H9 (cell line): ENCODE measurements around the gene ERVK3-1. TPM values are rescaled to one million over a fixed set of nuclear protein-coding genes. Genes with fewer than 3 reads are reported as not detected.
"Not testable (repeated sequence)": the region's sequence is repeated elsewhere in the genome, so short reads cannot be mapped to it uniquely, and the experiment has no call there.

Experiments
- DNase-seq: peaks from one replicate; pipeline ENCODE4 v3.0.0-alpha.2; 2017
- H2AFZ ChIP-seq: one replicate; pipeline ENCODE4 v1.6.1; 2013; ENCODE audit warnings: mild to moderate bottlenecking, low read length, control low read depth, moderate library complexity
- H2AK5ac ChIP-seq: 2 replicates; pipeline ENCODE4 v1.6.1; 2013; ENCODE audit warnings: low read length, control low read depth, mixed read lengths; ENCODE audit not compliant: insufficient read length
- H2BK120ac ChIP-seq: one replicate; pipeline ENCODE4 v1.6.1; 2013; ENCODE audit warnings: low read depth, mild to moderate bottlenecking, low read length, control low read depth, inconsistent platforms; ENCODE audit not compliant: poor library complexity, severe bottlenecking
- H2BK12ac ChIP-seq: 2 replicates; pipeline ENCODE4 v1.6.1; 2013; ENCODE audit warnings: low read length, control low read depth, mixed read lengths, low read depth; ENCODE audit not compliant: insufficient read length
- H2BK15ac ChIP-seq: 2 replicates; pipeline ENCODE4 v1.6.1; 2013; ENCODE audit warnings: low read depth, low read length, control low read depth
- H2BK20ac ChIP-seq: one replicate; pipeline ENCODE4 v1.6.1; 2013; ENCODE audit warnings: low read depth, mild to moderate bottlenecking, low read length, control low read depth, inconsistent platforms; ENCODE audit not compliant: poor library complexity, severe bottlenecking
- H2BK5ac ChIP-seq: 2 replicates; pipeline ENCODE4 v1.6.1; 2013; ENCODE audit warnings: low read length, control low read depth, mixed read lengths; ENCODE audit not compliant: insufficient read length
- H3K14ac ChIP-seq: 2 replicates; pipeline ENCODE4 v1.6.1; 2013; ENCODE audit warnings: low read length, control low read depth; ENCODE audit not compliant: insufficient read depth
- H3K18ac ChIP-seq: 2 replicates; pipeline ENCODE4 v1.6.1; 2013; ENCODE audit warnings: low read depth, mild to moderate bottlenecking, mixed read lengths, low read length, control low read depth; ENCODE audit not compliant: insufficient read length
- H3K23ac ChIP-seq: 2 replicates; pipeline ENCODE4 v1.6.1; 2013; ENCODE audit warnings: low read length, control low read depth, mixed read lengths, low read depth; ENCODE audit not compliant: insufficient read length
- H3K23me2 ChIP-seq: 2 replicates; pipeline ENCODE4 v1.6.1; 2013; ENCODE audit warnings: low read depth, mild to moderate bottlenecking, mixed read lengths, low read length, control low read depth; ENCODE audit not compliant: insufficient read length, poor library complexity, severe bottlenecking
- H3K27ac ChIP-seq: 2 replicates; pipeline ENCODE4 v1.5.1; 2013; ENCODE audit warnings: low read length, control low read depth, mixed read lengths, low read depth; ENCODE audit not compliant: insufficient read length
- H3K27me3 ChIP-seq: 2 replicates; pipeline ENCODE4 v1.6.1; 2013; ENCODE audit warnings: low read length, control low read depth, inconsistent platforms; ENCODE audit not compliant: insufficient read depth
- H3K4ac ChIP-seq: 2 replicates; pipeline ENCODE4 v1.6.1; 2013; ENCODE audit warnings: low read depth, mild to moderate bottlenecking, control low read depth, inconsistent platforms, low read length, moderate library complexity
- H3K4me1 ChIP-seq: 2 replicates; pipeline ENCODE4 v1.6.1; 2013; ENCODE audit warnings: low read length, control low read depth, inconsistent platforms; ENCODE audit not compliant: insufficient read depth
- H3K4me2 ChIP-seq: 2 replicates; pipeline ENCODE4 v1.6.1; 2013; ENCODE audit warnings: low read length, control low read depth, mixed read lengths; ENCODE audit not compliant: insufficient read length, insufficient read depth
- H3K56ac ChIP-seq: 2 replicates; pipeline ENCODE4 v1.6.1; 2013; ENCODE audit warnings: low read depth, mild to moderate bottlenecking, mixed read lengths, low read length, control low read depth; ENCODE audit not compliant: insufficient read length
- H3K79me1 ChIP-seq: 2 replicates; pipeline ENCODE4 v1.6.1; 2013; ENCODE audit warnings: low read depth, mild to moderate bottlenecking, moderate library complexity, low read length, control low read depth, inconsistent platforms; ENCODE audit not compliant: insufficient read depth, poor library complexity, severe bottlenecking
- H3K79me2 ChIP-seq: 2 replicates; pipeline ENCODE4 v1.6.1; 2013; ENCODE audit warnings: low read length, control low read depth, inconsistent platforms; ENCODE audit not compliant: insufficient read depth
- H3K9ac ChIP-seq: 2 replicates; pipeline ENCODE4 v1.6.1; 2013; ENCODE audit warnings: low read length, control low read depth, mixed read lengths; ENCODE audit not compliant: insufficient read length; ENCODE audit errors: extremely low read depth
- H3K9me3 ChIP-seq: one replicate; pipeline ENCODE4 v1.6.1; 2013; ENCODE audit warnings: low read depth, low read length, inconsistent platforms; ENCODE audit not compliant: control insufficient read depth
- H3T11ph ChIP-seq: one replicate; pipeline ENCODE4 v1.6.1; 2013; ENCODE audit warnings: mild to moderate bottlenecking, low read length, control low read depth, inconsistent platforms
- H4K20me1 ChIP-seq: one replicate; pipeline ENCODE4 v1.6.1; 2013; ENCODE audit not compliant: control insufficient read depth, insufficient read length, insufficient read depth
- H4K5ac ChIP-seq: 2 replicates; pipeline ENCODE4 v1.6.1; 2013; ENCODE audit warnings: low read depth, mild to moderate bottlenecking, mixed read lengths, low read length, control low read depth; ENCODE audit not compliant: insufficient read length
- H4K8ac ChIP-seq: replicated peaks from 2 replicates; pipeline ENCODE4 v1.6.1; 2013; ENCODE audit warnings: low read length, control low read depth, mixed read lengths, low read depth; ENCODE audit not compliant: insufficient read length
- H4K91ac ChIP-seq: 2 replicates; pipeline ENCODE4 v1.6.1; 2013; ENCODE audit warnings: low read depth, mild to moderate bottlenecking, moderate library complexity, mixed read lengths, low read length, control low read depth; ENCODE audit not compliant: insufficient read length
- H3K27ac Mint-ChIP-seq, 3 experiments: 2 replicates in 2 of 3; 3 replicates in 1 of 3; pipeline ENCODE4 v1.8.0; 2020 to 2021; ENCODE audit warnings: mixed read lengths in 3 of 3, mild to moderate bottlenecking in 1 of 3, moderate library complexity in 1 of 3
- H3K27me3 Mint-ChIP-seq: 2 replicates; pipeline ENCODE4 v1.8.0; 2021; ENCODE audit warnings: low read depth, mild to moderate bottlenecking, moderate library complexity, mixed read lengths
- H3K36me3 Mint-ChIP-seq, 3 experiments: 2 replicates in 2 of 3; 3 replicates in 1 of 3; pipeline ENCODE4 v1.8.0; 2020 to 2021; ENCODE audit warnings: low read depth in 3 of 3, mixed read lengths in 3 of 3; ENCODE audit not compliant: insufficient read depth in 1 of 3
- H3K4me1 Mint-ChIP-seq, 2 experiments: 2 replicates each; pipeline ENCODE4 v1.8.0; 2020; ENCODE audit warnings: mixed read lengths in 2 of 2
- H3K4me3 Mint-ChIP-seq, 2 experiments: 2 replicates in 1 of 2; 3 replicates in 1 of 2; pipeline ENCODE4 v1.8.0; 2020 to 2021; ENCODE audit warnings: mild to moderate bottlenecking in 2 of 2, mixed read lengths in 2 of 2, moderate library complexity in 1 of 2
- H3K9me3 Mint-ChIP-seq, 2 experiments: 2 replicates in 1 of 2; 3 replicates in 1 of 2; pipeline ENCODE4 v1.8.0; 2020; ENCODE audit warnings: mild to moderate bottlenecking in 2 of 2, mixed read lengths in 2 of 2, moderate library complexity in 1 of 2
- WGBS: extraction: QIAGEN DNeasy Blood & Tissue Kit; methylation state at CpG from one replicate; pipeline ENCODE4 v1.1.7; 2013; ENCODE audit warnings: missing lambda C conversion rate, low lambda C conversion rate, mixed read lengths; ENCODE audit not compliant: insufficient read length; ENCODE audit errors: extremely low coverage; 5-methylcytosine and 5-hydroxymethylcytosine counted together
- total RNA-seq: library from RNA; stranded (reverse); gene quantifications from 2 replicates; pipeline ENCODE4 v1.2.1, GENCODE V29; 2021
- TF ChIP-seq, protein P1 (sequence below): fragments of 200-600 bp; sonication (generic); conservative IDR thresholded peaks from 3 replicates; pipeline ENCODE4 v1.8.0; 2021; ENCODE audit warnings: antibody characterized with exemption, mild to moderate bottlenecking

ERVK3-1 gene
- total RNA-seq, 1 experiment from 2014 or later: 43.7 TPM

DNA sequence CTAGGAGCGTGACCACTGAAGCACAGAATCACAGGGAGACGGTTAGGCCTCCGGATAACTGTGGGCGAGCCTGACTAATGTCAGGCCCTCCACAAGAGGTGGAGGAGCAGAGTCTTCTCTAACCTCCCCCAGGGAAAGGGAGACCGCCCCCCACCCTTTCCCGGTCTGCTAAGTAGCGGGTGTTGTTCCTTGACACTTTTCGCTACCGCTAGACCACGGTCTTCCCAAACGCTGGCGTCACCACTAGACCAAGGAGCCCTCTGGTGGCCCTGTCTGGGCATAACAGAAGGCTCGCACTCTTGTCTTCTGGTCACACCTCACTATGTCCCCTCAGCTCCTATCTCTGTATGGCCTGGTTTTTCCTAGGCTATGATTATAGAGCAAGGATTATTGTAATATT is 5.5 kb downstream of the ERVK3-1 start:
- not testable (repeated sequence) for H3K23me2 ChIP-seq, H2BK20ac ChIP-seq, H2BK12ac ChIP-seq, H2BK15ac ChIP-seq, H2AFZ ChIP-seq, H3K27me3 Mint-ChIP-seq, H3K27me3 ChIP-seq, H3K18ac ChIP-seq, H2BK120ac ChIP-seq, H4K20me1 ChIP-seq, H3K4me2 ChIP-seq, H3K27ac Mint-ChIP-seq, H3K14ac ChIP-seq, H3K9ac ChIP-seq, H3K4ac ChIP-seq, H3K56ac ChIP-seq, H3K79me1 ChIP-seq, H4K5ac ChIP-seq, H3K9me3 Mint-ChIP-seq, H3T11ph ChIP-seq, H2AK5ac ChIP-seq, H3K4me3 Mint-ChIP-seq, H3K27ac ChIP-seq, H4K91ac ChIP-seq, H3K9me3 ChIP-seq, H2BK5ac ChIP-seq, H4K8ac ChIP-seq, H3K79me2 ChIP-seq, H3K4me1 ChIP-seq, H3K23ac ChIP-seq
- DNase-seq: peak; percentile 63
- H3K4me1 Mint-ChIP-seq: peaks cover 7 to 12% of the 10 kb centered on the region in 2 experiments
- H3K36me3 Mint-ChIP-seq: peaks cover 38 to 80% (median 60%) of the 10 kb centered on the region in 3 experiments
- no CpG with 5 or more reads among the region's 13 CpGs for WGBS
- TF ChIP-seq, protein P1, sequence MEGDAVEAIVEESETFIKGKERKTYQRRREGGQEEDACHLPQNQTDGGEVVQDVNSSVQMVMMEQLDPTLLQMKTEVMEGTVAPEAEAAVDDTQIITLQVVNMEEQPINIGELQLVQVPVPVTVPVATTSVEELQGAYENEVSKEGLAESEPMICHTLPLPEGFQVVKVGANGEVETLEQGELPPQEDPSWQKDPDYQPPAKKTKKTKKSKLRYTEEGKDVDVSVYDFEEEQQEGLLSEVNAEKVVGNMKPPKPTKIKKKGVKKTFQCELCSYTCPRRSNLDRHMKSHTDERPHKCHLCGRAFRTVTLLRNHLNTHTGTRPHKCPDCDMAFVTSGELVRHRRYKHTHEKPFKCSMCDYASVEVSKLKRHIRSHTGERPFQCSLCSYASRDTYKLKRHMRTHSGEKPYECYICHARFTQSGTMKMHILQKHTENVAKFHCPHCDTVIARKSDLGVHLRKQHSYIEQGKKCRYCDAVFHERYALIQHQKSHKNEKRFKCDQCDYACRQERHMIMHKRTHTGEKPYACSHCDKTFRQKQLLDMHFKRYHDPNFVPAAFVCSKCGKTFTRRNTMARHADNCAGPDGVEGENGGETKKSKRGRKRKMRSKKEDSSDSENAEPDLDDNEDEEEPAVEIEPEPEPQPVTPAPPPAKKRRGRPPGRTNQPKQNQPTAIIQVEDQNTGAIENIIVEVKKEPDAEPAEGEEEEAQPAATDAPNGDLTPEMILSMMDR: peak; percentile 74
